Left lung (tissue), 10 donors: Measurements from ENCODE around the gene HOMER3. TPM values are rescaled to one million over a fixed set of nuclear protein-coding genes. Genes with fewer than 3 reads are reported as not detected.
A peak's percentile ranks its signal among the peaks of the same experiment; 100 is the strongest.

Experiments
- ATAC-seq: fragments of 200-7000 bp; cut with Tn5 transposase; one replicate; pipeline ENCODE4 v1.9.1; 2020; ENCODE audit warnings: moderate library complexity
- DNase-seq, 4 donors: peaks; one replicate each; pipeline ENCODE4 v3.0.0-alpha.2; 2013 to 2020
- H3K27ac ChIP-seq, 2 donors: fragments of 200-600 bp; sonication (generic) in 1 of 2; one replicate each; pipeline versions ENCODE4 v1.5.0 to v1.8.0; 2020 to 2021
- H3K27me3 ChIP-seq, 2 donors: fragments of 200-600 bp; sonication (generic) in 1 of 2; one replicate each; pipeline versions ENCODE4 v1.5.0 to v1.8.0; 2020 to 2021
- H3K36me3 ChIP-seq, 2 donors: fragments of 200-600 bp; sonication (generic) in 1 of 2; one replicate each; pipeline versions ENCODE4 v1.5.0 to v1.8.0; 2020 to 2021
- H3K4me1 ChIP-seq, 2 donors: fragments of 200-600 bp; one replicate each; pipeline ENCODE4 v1.8.0; 2021
- H3K4me3 ChIP-seq, 2 donors: fragments of 200-600 bp; sonication (generic) in 1 of 2; one replicate each; pipeline versions ENCODE4 v1.5.0 to v1.8.0; 2020 to 2021; ENCODE audit warnings: mild to moderate bottlenecking in 1 of 2
- H3K9me3 ChIP-seq, 2 donors: fragments of 200-600 bp; sonication (generic) in 1 of 2; one replicate each; pipeline versions ENCODE4 v1.5.0 to v1.8.0; 2020 to 2021
- intact Hi-C, 2 donors: fragments of 100-400 bp; cut with DNase I; formaldehyde crosslinking; loops; one replicate each; pipeline versions ENCODE4 v1.11.2 to v1.14.2; 2022
- polyA plus RNA-seq, 6 donors: library from polyadenylated mRNA; unstranded; fragments of 120-200 nt; gene quantifications; one replicate each; pipeline ENCODE4 v1.2.1, GENCODE V29; 2013; ENCODE audit not compliant: insufficient read length in 6 of 6
- total RNA-seq, 2 donors: library from RNA; stranded (reverse); fragmentation: NEBNext Ultra II Directional; extraction: Animal tissue kit (Norgen Biotek cat#: 25700); gene quantifications; one replicate each; pipeline ENCODE4 v1.2.1, GENCODE V29; 2021
- TF ChIP-seq, protein P1 (sequence below), 2 donors: fragments of 200-600 bp; sonication (generic) in 1 of 2; IDR thresholded peaks; one replicate each; pipeline versions ENCODE4 v1.5.0 to v1.8.0; 2021; ENCODE audit warnings: antibody characterized with exemption in 2 of 2
- donor health status: DM: no; HTN: yes; CAD: no.
- donor health status: DM: no; HTN: no; CAD: no.

Gene HOMER3
- total and polyA plus RNA-seq, 8 donors: 27.6 to 68.0 (median 53.0) TPM

DNA sequence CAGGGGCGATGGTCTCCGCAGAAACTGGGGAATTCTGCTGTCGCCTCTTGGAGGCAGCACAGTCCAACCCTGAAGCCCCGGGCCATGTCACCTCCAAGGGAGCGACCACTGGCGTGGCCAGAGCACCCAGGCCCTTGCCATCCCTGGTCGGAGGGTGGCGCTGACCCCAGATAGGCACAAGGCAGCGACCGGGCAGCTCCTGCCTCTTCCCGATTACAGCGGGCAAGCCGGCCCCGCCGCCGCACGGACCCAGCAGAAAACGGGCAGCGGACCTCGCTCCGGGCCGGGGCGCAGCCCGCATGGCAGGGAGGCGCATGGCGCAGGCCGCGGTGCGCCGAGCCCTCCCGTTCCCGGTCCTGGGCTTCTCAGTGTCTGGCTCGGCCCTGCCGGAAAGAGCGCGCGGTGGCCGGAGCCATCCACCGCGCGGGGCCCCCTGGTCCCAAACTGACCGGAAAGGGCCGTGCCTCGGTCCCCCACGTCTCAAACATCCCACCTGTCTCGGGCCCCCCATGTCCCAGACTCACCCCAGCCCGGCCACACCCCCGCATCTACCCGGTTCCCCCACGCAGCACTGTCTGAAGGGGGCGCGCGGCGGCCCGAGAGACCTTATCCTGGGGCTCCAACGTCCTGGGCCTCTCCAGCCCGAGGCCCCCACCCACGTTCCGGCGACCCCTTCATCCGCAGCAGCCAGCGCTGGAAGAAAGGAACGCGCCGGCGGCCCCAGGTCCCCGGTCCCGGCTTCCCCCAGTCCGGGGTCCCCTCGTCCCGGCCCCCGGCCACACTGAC lies 45.8 kb downstream of the HOMER3 start:
- DNase-seq: peak in 2 of 4 donors; percentile 36 to 47
- peaks cover 15 to 49% of the 10 kb centered on the region in 2 donors for H3K27me3 ChIP-seq
- intact Hi-C loops: no loop called here
- peak; percentile 53 for ATAC-seq
- H3K9me3 ChIP-seq: no peaks in the 10 kb centered on the region
- H3K4me3 ChIP-seq: peak overlapping the region; percentile 12 to 28
- H3K36me3 ChIP-seq: peaks cover 0 to 18% of the 10 kb centered on the region in 2 donors
- H3K27ac ChIP-seq: no peak overlapping the region
- TF ChIP-seq, protein P1, sequence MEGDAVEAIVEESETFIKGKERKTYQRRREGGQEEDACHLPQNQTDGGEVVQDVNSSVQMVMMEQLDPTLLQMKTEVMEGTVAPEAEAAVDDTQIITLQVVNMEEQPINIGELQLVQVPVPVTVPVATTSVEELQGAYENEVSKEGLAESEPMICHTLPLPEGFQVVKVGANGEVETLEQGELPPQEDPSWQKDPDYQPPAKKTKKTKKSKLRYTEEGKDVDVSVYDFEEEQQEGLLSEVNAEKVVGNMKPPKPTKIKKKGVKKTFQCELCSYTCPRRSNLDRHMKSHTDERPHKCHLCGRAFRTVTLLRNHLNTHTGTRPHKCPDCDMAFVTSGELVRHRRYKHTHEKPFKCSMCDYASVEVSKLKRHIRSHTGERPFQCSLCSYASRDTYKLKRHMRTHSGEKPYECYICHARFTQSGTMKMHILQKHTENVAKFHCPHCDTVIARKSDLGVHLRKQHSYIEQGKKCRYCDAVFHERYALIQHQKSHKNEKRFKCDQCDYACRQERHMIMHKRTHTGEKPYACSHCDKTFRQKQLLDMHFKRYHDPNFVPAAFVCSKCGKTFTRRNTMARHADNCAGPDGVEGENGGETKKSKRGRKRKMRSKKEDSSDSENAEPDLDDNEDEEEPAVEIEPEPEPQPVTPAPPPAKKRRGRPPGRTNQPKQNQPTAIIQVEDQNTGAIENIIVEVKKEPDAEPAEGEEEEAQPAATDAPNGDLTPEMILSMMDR (IDR thresholded peaks at IDR 0.05): peak; percentile 8 to 17
- peaks cover 0 to 16% of the 10 kb centered on the region in 2 donors for H3K4me1 ChIP-seq

DNA sequence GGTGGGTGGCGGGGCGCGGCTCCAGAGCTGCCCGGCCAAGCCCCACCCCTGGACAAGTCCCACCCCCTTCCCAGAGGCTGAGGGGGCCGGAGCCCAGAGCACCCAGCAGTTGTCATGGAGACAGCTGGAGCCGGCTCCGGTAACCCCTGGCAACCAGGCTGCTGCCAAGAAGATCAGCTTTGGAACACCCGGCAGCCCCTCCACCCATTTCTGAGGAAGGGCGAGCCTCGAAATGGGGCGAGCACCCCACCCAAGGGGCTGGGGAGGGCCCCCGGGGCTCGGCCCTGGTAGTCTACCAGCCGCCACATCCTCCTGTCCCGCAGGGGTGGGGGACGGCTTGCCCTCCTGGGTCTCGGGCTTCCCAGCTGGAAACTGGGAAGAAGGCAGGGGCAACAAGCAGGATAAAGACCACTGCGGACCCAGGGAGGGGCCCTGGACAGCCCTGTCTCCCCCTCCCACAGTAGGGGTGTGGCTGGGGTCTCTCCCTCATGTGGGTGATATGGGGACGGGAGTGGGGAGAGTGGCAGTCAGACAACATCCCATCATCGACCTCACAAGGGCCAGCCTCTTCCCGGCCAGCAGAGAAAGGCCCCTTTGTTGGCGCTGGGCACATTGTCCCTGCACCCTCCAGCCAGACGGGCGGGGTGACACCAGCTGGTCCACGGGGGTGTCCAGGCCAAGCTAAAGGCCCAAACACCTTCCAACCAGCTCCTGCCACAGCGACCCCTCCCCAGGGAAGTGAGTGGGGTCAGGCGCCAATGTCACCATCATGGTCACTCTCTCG lies 46.6 kb downstream of the HOMER3 start:
- H3K27ac ChIP-seq: no peak overlapping the region
- peaks cover 15 to 49% of the 10 kb centered on the region in 2 donors for H3K27me3 ChIP-seq
- H3K4me1 ChIP-seq: peaks cover 0 to 16% of the 10 kb centered on the region in 2 donors
- intact Hi-C loops: no loop called here
- no peak for ATAC-seq
- TF ChIP-seq, protein P1 (IDR thresholded peaks at IDR 0.05): no peak
- no peak overlapping the region for H3K4me3 ChIP-seq
- DNase-seq: peak in 2 of 4 donors; percentile 51 to 81
- peaks cover 0 to 10% of the 10 kb centered on the region in 2 donors for H3K36me3 ChIP-seq
- H3K9me3 ChIP-seq: no peaks in the 10 kb centered on the region

DNA sequence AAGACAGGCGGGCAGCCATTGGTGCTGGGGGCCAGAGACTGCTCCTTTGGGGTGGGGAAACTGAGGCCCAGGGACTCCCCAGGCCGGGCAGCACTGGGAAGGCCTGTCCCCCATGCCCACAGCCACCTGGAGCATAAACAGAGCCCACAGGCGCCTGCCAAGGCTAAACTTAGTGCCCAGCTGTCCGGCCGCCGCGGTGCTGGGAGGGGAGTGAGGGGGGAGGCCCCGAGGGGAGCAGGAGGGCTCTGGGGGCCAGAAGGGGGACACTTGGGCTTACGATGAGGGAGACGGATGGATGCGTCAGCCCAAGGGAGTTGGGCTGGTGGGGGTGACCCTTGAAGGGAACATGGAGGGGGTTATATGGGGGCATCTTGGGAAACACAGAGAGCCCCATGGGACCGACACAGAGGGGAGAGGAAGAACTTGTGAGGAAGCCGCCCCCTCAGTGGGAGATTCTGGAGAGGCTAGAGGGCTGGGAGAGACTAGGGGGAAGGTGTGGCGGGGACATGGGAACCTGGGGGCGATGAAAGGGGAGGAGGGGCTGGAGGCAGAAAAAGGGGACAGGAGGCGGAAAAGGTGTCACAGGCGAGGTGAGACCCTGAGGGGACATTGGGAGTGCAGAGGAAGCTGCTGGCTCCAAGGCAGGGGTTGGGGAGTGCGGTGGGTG lies 47.3 kb downstream of the HOMER3 start:
- intact Hi-C loops: no loop called here
- no peaks in the 10 kb centered on the region for H3K9me3 ChIP-seq
- TF ChIP-seq, protein P1 (IDR thresholded peaks at IDR 0.05): no peak
- no peak overlapping the region for H3K4me3 ChIP-seq
- H3K27me3 ChIP-seq: peaks cover 15 to 49% of the 10 kb centered on the region in 2 donors
- H3K36me3 ChIP-seq: peaks cover 0 to 3% of the 10 kb centered on the region in 2 donors
- no peak for DNase-seq
- H3K4me1 ChIP-seq: peaks cover 0 to 16% of the 10 kb centered on the region in 2 donors
- ATAC-seq: no peak
- H3K27ac ChIP-seq: no peak overlapping the region

DNA sequence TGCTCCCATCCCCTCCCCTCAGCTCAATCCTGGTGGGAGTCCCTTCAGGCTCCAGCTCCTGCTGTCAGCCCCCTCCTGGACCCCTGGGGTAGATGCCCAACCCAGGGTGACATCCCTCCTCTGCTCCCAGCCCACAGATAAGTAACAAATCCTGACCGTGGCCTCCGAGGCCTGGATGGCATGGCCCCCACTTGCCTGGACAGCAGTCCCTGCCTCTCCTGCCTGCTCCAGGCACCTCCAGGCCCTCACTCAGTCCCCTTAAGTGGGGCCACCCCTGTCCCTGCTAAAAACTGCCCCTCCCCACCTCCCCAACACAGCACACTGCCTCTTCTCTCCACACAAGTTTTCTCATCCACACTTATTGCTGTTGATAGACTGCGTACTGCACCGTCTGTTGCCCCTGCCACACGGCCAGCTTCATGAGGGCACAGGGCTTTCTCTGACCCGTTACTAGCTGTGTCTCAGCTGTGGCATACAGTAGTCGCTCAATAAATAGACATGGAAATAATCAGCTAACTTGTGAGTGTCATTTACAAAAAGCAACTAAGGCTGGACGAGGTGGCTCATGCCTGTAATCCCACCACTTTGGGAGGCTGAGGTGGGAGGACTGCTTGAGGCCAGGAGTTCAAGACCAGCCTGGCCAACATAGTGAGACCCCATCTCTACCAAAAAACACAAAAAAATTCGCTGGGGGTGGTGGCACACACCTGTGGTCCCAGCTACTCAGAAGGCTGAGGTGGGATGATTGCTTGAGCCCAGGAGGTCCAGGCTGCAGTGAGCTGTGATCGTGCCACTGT lies 50.9 kb downstream of the HOMER3 start:
- peaks cover 0 to 5% of the 10 kb centered on the region in 2 donors for H3K4me1 ChIP-seq
- TF ChIP-seq, protein P1 (IDR thresholded peaks at IDR 0.05): no peak
- H3K36me3 ChIP-seq: no peaks in the 10 kb centered on the region
- intact Hi-C loops: no loop called here
- no peak overlapping the region for H3K4me3 ChIP-seq
- no peaks in the 10 kb centered on the region for H3K9me3 ChIP-seq
- DNase-seq (peak in 1 of 4 donors; percentile 60), ATAC-seq (no peak)
- no peak overlapping the region for H3K27ac ChIP-seq
- H3K27me3 ChIP-seq: peaks cover 10 to 28% of the 10 kb centered on the region in 2 donors
